GM21723 (cell line): ENCODE results near the gene NCK1.

Experiments
- ATAC-seq: cut with Tn5 transposase; IDR thresholded peaks from one replicate; pipeline ENCODE4 v1.9.1; 2021; ENCODE audit warnings: mild to moderate bottlenecking, moderate library complexity; ENCODE audit not compliant: unreplicated experiment

NCK1 gene

GRCh38 chr3:136905549-136905948 lies 43.5 kb downstream of the NCK1 start:
- ATAC-seq, result no peak

- ATAC-seq, result no peak
These were observed 44.7 kb downstream of the NCK1 start for GRCh38 chr3:136906725-136907124.

- ATAC-seq, result no peak
These were observed 46.3 kb downstream of the NCK1 start for GRCh38 chr3:136908297-136908696.

GRCh38 chr3:136909187-136909586 lies 47.2 kb downstream of the NCK1 start:
- ATAC-seq, result no peak

GRCh38 chr3:136910697-136911096 lies 48.7 kb downstream of the NCK1 start:
- ATAC-seq, result no peak

GRCh38 chr3:136913168-136913567 lies 51.2 kb downstream of the NCK1 start:
- ATAC-seq, result no peak

GRCh38 chr3:136914739-136915138 lies 52.7 kb downstream of the NCK1 start:
- no peak for ATAC-seq

- ATAC-seq, result no peak
These were observed 54.2 kb downstream of the NCK1 start for GRCh38 chr3:136916223-136916622.

- no peak for ATAC-seq
These were observed 58.0 kb downstream of the NCK1 start for GRCh38 chr3:136919799-136920580.

GRCh38 chr3:136920904-136921611 lies 59.0 kb downstream of the NCK1 start:
- no peak for ATAC-seq

GRCh38 chr3:136925425-136926190 lies 63.6 kb downstream of the NCK1 start:
- peak; percentile 55 for ATAC-seq

- no peak for ATAC-seq
These were observed 66.2 kb downstream of the NCK1 start for GRCh38 chr3:136928240-136928639.

- ATAC-seq, result no peak
These were observed 68.1 kb downstream of the NCK1 start for GRCh38 chr3:136929977-136930670.

GRCh38 chr3:136931606-136932005 lies 69.6 kb downstream of the NCK1 start:
- no peak for ATAC-seq

GRCh38 chr3:136932523-136932922 lies 70.5 kb downstream of the NCK1 start:
- ATAC-seq, result peak; percentile 50

- no peak for ATAC-seq
These were observed 71.2 kb downstream of the NCK1 start for GRCh38 chr3:136932978-136933772.

GRCh38 chr3:136937175-136937574 lies 75.2 kb downstream of the NCK1 start:
- no peak for ATAC-seq

- no peak for ATAC-seq
These were observed 75.8 kb downstream of the NCK1 start for GRCh38 chr3:136937851-136938250.

- no peak for ATAC-seq
These were observed 76.3 kb downstream of the NCK1 start for GRCh38 chr3:136938334-136938733.

- ATAC-seq, result no peak
These were observed 77.5 kb downstream of the NCK1 start for GRCh38 chr3:136939489-136939888.
